ENCODE results near the gene OPN1SW.

OPN1SW gene

DNA sequence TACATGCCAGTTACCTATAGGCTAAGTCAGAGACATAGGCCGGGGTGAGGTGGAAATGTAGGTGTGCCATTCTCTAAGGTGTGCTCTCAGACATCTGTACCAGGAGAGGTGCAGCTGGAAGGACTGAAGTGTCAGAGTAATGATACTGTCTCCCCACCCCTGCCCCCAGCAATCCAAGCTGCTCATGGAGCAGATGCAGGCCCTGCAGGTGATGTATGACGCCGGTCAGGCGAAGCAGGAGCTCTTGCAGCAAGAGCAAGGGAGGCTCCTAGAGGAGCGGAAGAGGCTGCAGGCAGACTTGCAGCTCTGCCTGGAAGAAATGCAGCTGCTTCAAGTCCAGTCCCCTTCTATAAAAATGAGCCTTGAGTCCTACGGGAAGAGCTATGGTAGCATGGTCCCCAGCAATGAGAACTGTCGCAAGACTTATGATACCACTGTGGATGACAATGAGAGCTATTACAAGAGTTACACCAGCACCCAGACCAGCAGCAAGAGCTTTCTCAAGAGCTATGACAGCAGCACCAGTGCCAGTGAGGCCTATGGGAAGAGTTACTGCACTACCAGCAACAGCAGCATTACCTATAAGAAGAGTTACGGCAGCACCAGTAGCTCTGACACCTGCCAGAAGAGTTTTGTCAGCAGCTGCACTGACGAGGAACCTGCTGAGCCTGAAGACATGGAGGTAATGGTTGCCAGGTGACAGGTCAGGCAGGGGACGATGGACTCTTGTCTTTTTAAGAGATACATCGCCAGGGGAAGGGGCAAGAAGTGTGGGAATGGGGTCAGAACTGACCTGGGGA, 36.2 kb upstream of the OPN1SW start:
- Histone ChIP-seq H3K4me3 (ENCODE audit: insufficient read length, low read depth) (no peak overlapping the region), H3K36me3 (ENCODE audit: insufficient read depth, insufficient read length, low read length) (peaks cover 23% of the 10 kb centered on the region), H3K27me3 (ENCODE audit: insufficient read depth, insufficient read length) (no peaks in the 10 kb centered on the region), H3K9ac (ENCODE audit: insufficient read length, low read depth) (no peak overlapping the region), H3K4me1 (ENCODE audit: insufficient read depth, insufficient read length) (peaks cover 2% of the 10 kb centered on the region), H3K9me3 (ENCODE audit: insufficient read depth, low read length) (no peaks in the 10 kb centered on the region)
- TF ChIP-seq SUZ12 (IDR thresholded peaks at IDR 0.05; ENCODE audit: extremely low read depth, insufficient read depth, insufficient read length), result no peak
- no peak for TF ChIP-seq ZNF274 (IDR thresholded peaks at IDR 0.05; ENCODE audit: low read depth, low read length)
- TF ChIP-seq YY1 (IDR thresholded peaks at IDR 0.05; ENCODE audit: insufficient read depth, insufficient read length), result no peak
- DNase-seq (ENCODE audit: low read depth, low spot score), result no peak

GRCh38 chr7:128810997-128811396, 35.4 kb upstream of the OPN1SW start:
- DNase-seq (ENCODE audit: low read depth, low spot score), result no peak
- peaks cover 31% of the 10 kb centered on the region for H3K36me3 ChIP-seq (ENCODE audit: insufficient read depth, insufficient read length, low read length)
- no peaks in the 10 kb centered on the region for H3K9me3 ChIP-seq (ENCODE audit: insufficient read depth, low read length)
- H3K9ac ChIP-seq (ENCODE audit: insufficient read length, low read depth), result no peak overlapping the region
- H3K27me3 ChIP-seq (ENCODE audit: insufficient read depth, insufficient read length), result no peaks in the 10 kb centered on the region
- TF ChIP-seq ZNF274 (IDR thresholded peaks at IDR 0.05; ENCODE audit: low read depth, low read length) (no peak), SUZ12 (IDR thresholded peaks at IDR 0.05; ENCODE audit: extremely low read depth, insufficient read depth, insufficient read length) (no peak), YY1 (IDR thresholded peaks at IDR 0.05; ENCODE audit: insufficient read depth, insufficient read length) (no peak)
- H3K4me3 ChIP-seq (ENCODE audit: insufficient read length, low read depth), result no peak overlapping the region
- H3K4me1 ChIP-seq (ENCODE audit: insufficient read depth, insufficient read length), result peaks cover 2% of the 10 kb centered on the region

DNA sequence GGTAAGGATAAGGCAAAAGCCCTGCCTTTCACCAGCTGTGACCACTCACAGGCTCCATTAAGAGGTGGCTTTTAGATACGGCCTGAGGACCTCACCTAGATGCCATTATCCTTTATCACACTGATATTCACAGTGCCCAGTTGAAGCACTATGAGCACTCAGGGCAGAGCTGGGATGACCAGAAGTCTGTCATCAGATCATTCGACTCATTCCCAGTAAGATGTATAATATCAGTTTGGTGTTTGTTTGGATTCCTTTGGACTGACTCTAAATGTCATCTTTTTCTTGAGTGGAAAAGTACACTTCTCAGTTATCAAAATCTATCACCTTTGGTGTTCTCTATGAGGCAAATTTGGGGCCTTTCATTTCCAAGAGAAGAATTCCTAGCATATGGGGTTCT, 34.9 kb upstream of the OPN1SW start:
- Histone ChIP-seq H3K9me3 (ENCODE audit: insufficient read depth, low read length) (no peaks in the 10 kb centered on the region), H3K36me3 (ENCODE audit: insufficient read depth, insufficient read length, low read length) (peaks cover 36% of the 10 kb centered on the region), H3K27me3 (ENCODE audit: insufficient read depth, insufficient read length) (no peaks in the 10 kb centered on the region), H3K9ac (ENCODE audit: insufficient read length, low read depth) (no peak overlapping the region), H3K4me3 (ENCODE audit: insufficient read length, low read depth) (no peak overlapping the region), H3K4me1 (ENCODE audit: insufficient read depth, insufficient read length) (peaks cover 2% of the 10 kb centered on the region)
- TF ChIP-seq SUZ12 (IDR thresholded peaks at IDR 0.05; ENCODE audit: extremely low read depth, insufficient read depth, insufficient read length) (no peak), ZNF274 (IDR thresholded peaks at IDR 0.05; ENCODE audit: low read depth, low read length) (no peak), YY1 (IDR thresholded peaks at IDR 0.05; ENCODE audit: insufficient read depth, insufficient read length) (no peak)
- DNase-seq (ENCODE audit: low read depth, low spot score), result no peak

DNA sequence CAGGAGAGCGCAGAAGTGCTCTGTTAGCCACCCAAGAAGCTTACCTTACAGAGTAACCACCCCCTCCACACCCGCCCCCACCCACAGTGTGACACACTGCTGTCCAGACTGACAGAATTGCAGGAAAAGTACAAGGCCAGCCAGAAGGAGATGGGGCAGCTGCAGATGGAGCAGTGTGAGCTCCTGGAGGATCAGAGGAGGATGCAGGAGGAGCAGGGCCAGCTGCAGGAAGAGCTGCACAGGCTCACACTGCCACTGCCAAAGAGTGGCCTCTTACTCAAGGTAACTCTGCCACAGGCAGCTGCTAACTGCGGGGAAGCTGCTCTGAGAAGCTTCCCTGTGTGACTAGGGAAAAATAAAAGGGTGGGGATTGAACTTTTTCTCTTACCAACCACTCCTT, 33.8 kb upstream of the OPN1SW start:
- Histone ChIP-seq H3K4me1 (ENCODE audit: insufficient read depth, insufficient read length) (no peaks in the 10 kb centered on the region), H3K9ac (ENCODE audit: insufficient read length, low read depth) (no peak overlapping the region), H3K9me3 (ENCODE audit: insufficient read depth, low read length) (no peaks in the 10 kb centered on the region), H3K4me3 (ENCODE audit: insufficient read length, low read depth) (no peak overlapping the region), H3K27me3 (ENCODE audit: insufficient read depth, insufficient read length) (no peaks in the 10 kb centered on the region), H3K36me3 (ENCODE audit: insufficient read depth, insufficient read length, low read length) (peaks cover 40% of the 10 kb centered on the region)
- TF ChIP-seq SUZ12 (IDR thresholded peaks at IDR 0.05; ENCODE audit: extremely low read depth, insufficient read depth, insufficient read length) (no peak), ZNF274 (IDR thresholded peaks at IDR 0.05; ENCODE audit: low read depth, low read length) (no peak), YY1 (IDR thresholded peaks at IDR 0.05; ENCODE audit: insufficient read depth, insufficient read length) (no peak)
- DNase-seq (ENCODE audit: low read depth, low spot score), result no peak

GRCh38 chr7:128807191-128807590, 31.6 kb upstream of the OPN1SW start:
- no peak overlapping the region for H3K4me3 ChIP-seq (ENCODE audit: insufficient read length, low read depth)
- H3K9ac ChIP-seq (ENCODE audit: insufficient read length, low read depth), result no peak overlapping the region
- DNase-seq (ENCODE audit: low read depth, low spot score), result no peak
- H3K9me3 ChIP-seq (ENCODE audit: insufficient read depth, low read length), result no peaks in the 10 kb centered on the region
- TF ChIP-seq YY1 (IDR thresholded peaks at IDR 0.05; ENCODE audit: insufficient read depth, insufficient read length) (no peak), SUZ12 (IDR thresholded peaks at IDR 0.05; ENCODE audit: extremely low read depth, insufficient read depth, insufficient read length) (no peak), ZNF274 (IDR thresholded peaks at IDR 0.05; ENCODE audit: low read depth, low read length) (no peak)
- peaks cover 41% of the 10 kb centered on the region for H3K36me3 ChIP-seq (ENCODE audit: insufficient read depth, insufficient read length, low read length)
- no peaks in the 10 kb centered on the region for H3K4me1 ChIP-seq (ENCODE audit: insufficient read depth, insufficient read length)
- H3K27me3 ChIP-seq (ENCODE audit: insufficient read depth, insufficient read length), result no peaks in the 10 kb centered on the region

- TF ChIP-seq ZNF274 (IDR thresholded peaks at IDR 0.05; ENCODE audit: low read depth, low read length), result no peak
- TF ChIP-seq YY1 (IDR thresholded peaks at IDR 0.05; ENCODE audit: insufficient read depth, insufficient read length), result no peak
- TF ChIP-seq SUZ12 (IDR thresholded peaks at IDR 0.05; ENCODE audit: extremely low read depth, insufficient read depth, insufficient read length), result no peak
- Histone ChIP-seq H3K36me3 (ENCODE audit: insufficient read depth, insufficient read length, low read length) (peaks cover 47% of the 10 kb centered on the region), H3K4me1 (ENCODE audit: insufficient read depth, insufficient read length) (no peaks in the 10 kb centered on the region), H3K9me3 (ENCODE audit: insufficient read depth, low read length) (no peaks in the 10 kb centered on the region), H3K9ac (ENCODE audit: insufficient read length, low read depth) (no peak overlapping the region), H3K4me3 (ENCODE audit: insufficient read length, low read depth) (no peak overlapping the region), H3K27me3 (ENCODE audit: insufficient read depth, insufficient read length) (no peaks in the 10 kb centered on the region)
- no peak for DNase-seq (ENCODE audit: low read depth, low spot score)
Observed at GRCh38 chr7:128805225-128805624, 29.6 kb upstream of the OPN1SW start.

- Histone ChIP-seq H3K4me3 (ENCODE audit: insufficient read length, low read depth) (no peak overlapping the region), H3K27me3 (ENCODE audit: insufficient read depth, insufficient read length) (no peaks in the 10 kb centered on the region), H3K4me1 (ENCODE audit: insufficient read depth, insufficient read length) (no peaks in the 10 kb centered on the region), H3K9me3 (ENCODE audit: insufficient read depth, low read length) (no peaks in the 10 kb centered on the region), H3K36me3 (ENCODE audit: insufficient read depth, insufficient read length, low read length) (peaks cover 44% of the 10 kb centered on the region), H3K9ac (ENCODE audit: insufficient read length, low read depth) (no peak overlapping the region)
- no peak for DNase-seq (ENCODE audit: low read depth, low spot score)
- no peak for TF ChIP-seq ZNF274 (IDR thresholded peaks at IDR 0.05; ENCODE audit: low read depth, low read length)
- TF ChIP-seq SUZ12 (IDR thresholded peaks at IDR 0.05; ENCODE audit: extremely low read depth, insufficient read depth, insufficient read length), result no peak
Observed at GRCh38 chr7:128804484-128804883, 28.9 kb upstream of the OPN1SW start.

Data from NT2/D1 (cell line).